Natural killer cell (primary cell): ENCODE measurements around the gene CSTB. TPM values are rescaled to one million over a fixed set of nuclear protein-coding genes. Genes with fewer than 3 reads are reported as not detected.

Experiments
- ATAC-seq, 3 donors: fragments of 150-1000 bp in 2 of 3; fragments of 200-7000 bp in 1 of 3; cut with Tn5 transposase; 1 replicate in 1 of 3; 2 replicates in 2 of 3; pipeline ENCODE4 v1.10.0; 2021; ENCODE audit warnings: mild to moderate bottlenecking in 2 of 3, moderate library complexity in 2 of 3
- DNase-seq, 2 donors: peaks; one replicate each; pipeline versions ENCODE4 v3.0.0 to v3.0.0-alpha.2; 2013 to 2021; ENCODE audit warnings: mixed read lengths in 1 of 2
- H3K27ac ChIP-seq: one replicate; pipeline ENCODE4 v1.5.1; 2013; ENCODE audit warnings: mild to moderate bottlenecking, low read length
- H3K27me3 ChIP-seq: one replicate; pipeline ENCODE4 v1.6.1; 2013; ENCODE audit warnings: low read length; ENCODE audit not compliant: control insufficient read depth, insufficient read depth
- H3K36me3 ChIP-seq: one replicate; pipeline ENCODE4 v1.6.1; 2013; ENCODE audit warnings: low read length; ENCODE audit not compliant: control insufficient read depth, insufficient read depth
- H3K4me1 ChIP-seq: one replicate; pipeline ENCODE4 v1.6.1; 2013; ENCODE audit warnings: low read length; ENCODE audit not compliant: control insufficient read depth, insufficient read depth
- H3K4me3 ChIP-seq: one replicate; pipeline ENCODE4 v1.5.1; 2013; ENCODE audit warnings: low read length
- H3K9me3 ChIP-seq: one replicate; pipeline ENCODE4 v1.6.1; 2013; ENCODE audit warnings: low read length; ENCODE audit not compliant: control insufficient read depth, insufficient read depth
- H3K27ac Mint-ChIP-seq, 2 donors: one replicate each; pipeline ENCODE4 v1.8.0; 2022; ENCODE audit warnings: mild to moderate bottlenecking in 2 of 2, mixed read lengths in 2 of 2, moderate library complexity in 1 of 2
- H3K27me3 Mint-ChIP-seq, 2 donors: one replicate each; pipeline ENCODE4 v1.8.0; 2022; ENCODE audit warnings: low read depth in 2 of 2, mixed read lengths in 2 of 2
- H3K36me3 Mint-ChIP-seq: one replicate; pipeline ENCODE4 v1.8.0; 2022; ENCODE audit warnings: mixed read lengths
- H3K4me1 Mint-ChIP-seq, 2 donors: one replicate each; pipeline ENCODE4 v1.8.0; 2022; ENCODE audit warnings: mixed read lengths in 2 of 2
- H3K4me3 Mint-ChIP-seq: one replicate; pipeline ENCODE4 v1.8.0; 2022; ENCODE audit warnings: mild to moderate bottlenecking, moderate library complexity, mixed read lengths
- H3K9me3 Mint-ChIP-seq, 2 donors: one replicate each; pipeline ENCODE4 v1.8.0; 2022; ENCODE audit warnings: mixed read lengths in 2 of 2
- WGBS: methylation state at CpG from one replicate; pipeline ENCODE4 v1.1.7; 2013; ENCODE audit warnings: missing lambda C conversion rate; ENCODE audit not compliant: insufficient coverage; 5-methylcytosine and 5-hydroxymethylcytosine counted together
- intact Hi-C: fragments of 100-400 bp; cut with micrococcal nuclease; formaldehyde crosslinking; loops from one replicate; pipeline ENCODE4 v1.14.2; 2022
- total RNA-seq, 4 donors: library from RNA; stranded (reverse); fragments of 120-200 nt in 1 of 4; gene quantifications; one replicate each; pipeline versions ENCODE4 v1.2.3 to v1.2.4, GENCODE V29; 2013 to 2022
- TF ChIP-seq, protein P1 (sequence below): fragments of 200-600 bp; IDR thresholded peaks from one replicate; pipeline ENCODE4 v1.8.0; 2022; ENCODE audit warnings: antibody characterized with exemption

CSTB gene
- total RNA-seq, 3 donors from 2014 or later (not counting 1 experiment from before 2014, with no cell fraction given), result 18.5 to 23.1 (median 22.7) TPM

GRCh38 chr21:43774163-43774562 lies 1.9 kb downstream of the CSTB start:
- no peaks in the 10 kb centered on the region for H3K36me3 Mint-ChIP-seq
- Histone ChIP-seq H3K4me1 (peaks cover 23% of the 10 kb centered on the region), H3K36me3 (peaks cover 10% of the 10 kb centered on the region), H3K27ac (no peak overlapping the region), H3K9me3 (no peaks in the 10 kb centered on the region), H3K27me3 (no peaks in the 10 kb centered on the region), H3K4me3 (no peak overlapping the region)
- H3K4me3 Mint-ChIP-seq, result peak overlapping the region; percentile 89
- TF ChIP-seq, protein P1, sequence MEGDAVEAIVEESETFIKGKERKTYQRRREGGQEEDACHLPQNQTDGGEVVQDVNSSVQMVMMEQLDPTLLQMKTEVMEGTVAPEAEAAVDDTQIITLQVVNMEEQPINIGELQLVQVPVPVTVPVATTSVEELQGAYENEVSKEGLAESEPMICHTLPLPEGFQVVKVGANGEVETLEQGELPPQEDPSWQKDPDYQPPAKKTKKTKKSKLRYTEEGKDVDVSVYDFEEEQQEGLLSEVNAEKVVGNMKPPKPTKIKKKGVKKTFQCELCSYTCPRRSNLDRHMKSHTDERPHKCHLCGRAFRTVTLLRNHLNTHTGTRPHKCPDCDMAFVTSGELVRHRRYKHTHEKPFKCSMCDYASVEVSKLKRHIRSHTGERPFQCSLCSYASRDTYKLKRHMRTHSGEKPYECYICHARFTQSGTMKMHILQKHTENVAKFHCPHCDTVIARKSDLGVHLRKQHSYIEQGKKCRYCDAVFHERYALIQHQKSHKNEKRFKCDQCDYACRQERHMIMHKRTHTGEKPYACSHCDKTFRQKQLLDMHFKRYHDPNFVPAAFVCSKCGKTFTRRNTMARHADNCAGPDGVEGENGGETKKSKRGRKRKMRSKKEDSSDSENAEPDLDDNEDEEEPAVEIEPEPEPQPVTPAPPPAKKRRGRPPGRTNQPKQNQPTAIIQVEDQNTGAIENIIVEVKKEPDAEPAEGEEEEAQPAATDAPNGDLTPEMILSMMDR, result no peak
- H3K4me1 Mint-ChIP-seq, result peaks cover 30 to 40% of the 10 kb centered on the region in 2 donors
- H3K27ac Mint-ChIP-seq, result no peak overlapping the region
- no peaks in the 10 kb centered on the region for H3K9me3 Mint-ChIP-seq
- 99% methylated on average over 10 of the region's 10 CpGs for WGBS
- H3K27me3 Mint-ChIP-seq, result no peaks in the 10 kb centered on the region
- DNase-seq (no peak), ATAC-seq (no peak)
- intact Hi-C loops, result no loop called here

DNA sequence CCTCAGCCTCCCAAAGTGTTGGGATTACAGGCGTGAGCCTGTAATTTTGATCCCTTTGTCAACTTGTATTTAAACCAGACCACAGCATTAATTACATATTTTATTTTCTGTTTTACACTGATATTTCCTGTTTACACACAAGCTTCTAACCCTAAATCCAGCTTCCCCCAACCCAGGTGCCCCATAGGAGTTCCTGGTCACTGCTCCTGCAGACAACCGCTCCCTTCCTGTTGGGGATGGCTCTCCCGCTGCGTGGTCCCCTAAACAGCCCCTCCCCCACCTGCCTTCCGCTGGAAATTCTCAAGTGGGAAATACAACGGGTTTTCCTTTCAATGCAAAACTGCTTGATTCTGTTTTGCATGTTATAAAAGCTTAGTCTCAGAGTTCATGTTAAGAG lies 3.7 kb downstream of the CSTB start:
- Histone ChIP-seq H3K4me1 (peaks cover 16% of the 10 kb centered on the region), H3K36me3 (peaks cover 10% of the 10 kb centered on the region), H3K27ac (no peak overlapping the region), H3K27me3 (no peaks in the 10 kb centered on the region), H3K9me3 (no peaks in the 10 kb centered on the region), H3K4me3 (no peak overlapping the region)
- TF ChIP-seq, protein P1, result no peak
- Mint-ChIP-seq H3K36me3 (no peaks in the 10 kb centered on the region), H3K4me3 (no peak overlapping the region), H3K27ac (no peak overlapping the region), H3K27me3 (no peaks in the 10 kb centered on the region), H3K4me1 (peaks cover 20 to 30% of the 10 kb centered on the region in 2 donors), H3K9me3 (no peaks in the 10 kb centered on the region)
- WGBS, result 87% methylated on average over 6 of the region's 6 CpGs
- intact Hi-C loops, result no loop called here
- DNase-seq (no peak), ATAC-seq (no peak)

GRCh38 chr21:43771698-43772424 lies 4.2 kb downstream of the CSTB start:
- Mint-ChIP-seq H3K27ac (no peak overlapping the region), H3K4me1 (peaks cover 20 to 30% of the 10 kb centered on the region in 2 donors), H3K4me3 (no peak overlapping the region), H3K9me3 (no peaks in the 10 kb centered on the region), H3K27me3 (no peaks in the 10 kb centered on the region), H3K36me3 (no peaks in the 10 kb centered on the region)
- WGBS, result 88% methylated on average over 9 of the region's 13 CpGs
- H3K4me3 ChIP-seq, result no peak overlapping the region
- H3K27ac ChIP-seq, result no peak overlapping the region
- H3K27me3 ChIP-seq, result no peaks in the 10 kb centered on the region
- no peaks in the 10 kb centered on the region for H3K9me3 ChIP-seq
- H3K36me3 ChIP-seq, result peaks cover 10% of the 10 kb centered on the region
- peaks cover 16% of the 10 kb centered on the region for H3K4me1 ChIP-seq
- TF ChIP-seq, protein P1, result no peak
- no peak for DNase-seq
- no peak for ATAC-seq
- intact Hi-C loops, result no loop called here

DNA sequence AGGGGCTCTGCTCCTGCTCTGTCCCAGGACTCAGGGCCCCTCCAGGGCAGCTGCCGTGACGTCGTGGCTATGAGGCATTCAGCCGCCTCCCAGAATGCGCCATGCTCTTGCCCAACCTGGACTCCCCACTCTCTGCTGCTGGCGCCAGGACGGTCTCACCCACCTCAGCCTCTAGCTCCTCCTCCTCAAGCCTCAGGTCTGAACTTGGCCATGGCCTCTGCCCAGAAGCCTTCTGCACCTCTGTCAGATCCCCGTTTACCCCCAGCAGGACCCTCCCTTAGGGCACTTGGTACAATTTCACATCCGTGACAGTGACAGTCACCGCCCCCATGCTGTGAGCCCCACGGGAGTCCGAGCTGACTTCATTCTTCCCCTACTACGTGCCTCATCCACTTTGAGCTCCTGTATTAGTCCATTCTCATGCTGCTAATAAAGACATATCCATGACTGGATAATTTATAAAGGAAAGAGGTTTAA lies 4.9 kb downstream of the CSTB start:
- H3K36me3 Mint-ChIP-seq, result no peaks in the 10 kb centered on the region
- Histone ChIP-seq H3K27ac (no peak overlapping the region), H3K36me3 (peaks cover 10% of the 10 kb centered on the region), H3K4me3 (no peak overlapping the region), H3K9me3 (no peaks in the 10 kb centered on the region), H3K4me1 (peaks cover 16% of the 10 kb centered on the region), H3K27me3 (no peaks in the 10 kb centered on the region)
- peaks cover 20 to 30% of the 10 kb centered on the region in 2 donors for H3K4me1 Mint-ChIP-seq
- TF ChIP-seq, protein P1, result no peak
- H3K27me3 Mint-ChIP-seq, result no peaks in the 10 kb centered on the region
- DNase-seq (no peak), ATAC-seq (no peak)
- no peak overlapping the region for H3K4me3 Mint-ChIP-seq
- no peaks in the 10 kb centered on the region for H3K9me3 Mint-ChIP-seq
- no peak overlapping the region for H3K27ac Mint-ChIP-seq
- WGBS, result 86% methylated on average over 13 of the region's 13 CpGs
- intact Hi-C loops, result no loop called here
